ENCODE results near the gene OSBPL5.

The OSBPL5 gene

GRCh38 chr11:3096909-3097530 lies 68.1 kb downstream of the OSBPL5 start:
- DNase-seq (ENCODE audit: low read depth), result no peak

- peak; percentile 59 for DNase-seq (ENCODE audit: low read depth)
Measured at GRCh38 chr11:3095712-3096361, 69.3 kb downstream of the OSBPL5 start.

- no peak for DNase-seq (ENCODE audit: low read depth)
Measured at GRCh38 chr11:3094223-3094824, 70.8 kb downstream of the OSBPL5 start.

GRCh38 chr11:3093281-3094191 lies 71.6 kb downstream of the OSBPL5 start:
- DNase-seq (ENCODE audit: low read depth), result no peak

GRCh38 chr11:3092603-3093141 lies 72.4 kb downstream of the OSBPL5 start:
- DNase-seq (ENCODE audit: low read depth), result no peak

- no peak for DNase-seq (ENCODE audit: low read depth)
Measured at GRCh38 chr11:3091846-3092602, 73.1 kb downstream of the OSBPL5 start.

GRCh38 chr11:3091081-3091845 lies 73.8 kb downstream of the OSBPL5 start:
- DNase-seq (ENCODE audit: low read depth), result no peak

GRCh38 chr11:3090096-3090901 lies 74.8 kb downstream of the OSBPL5 start:
- DNase-seq (ENCODE audit: low read depth), result no peak

GRCh38 chr11:3089236-3090061 lies 75.7 kb downstream of the OSBPL5 start:
- no peak for DNase-seq (ENCODE audit: low read depth)

- no peak for DNase-seq (ENCODE audit: low read depth)
Measured at GRCh38 chr11:3088806-3089205, 76.3 kb downstream of the OSBPL5 start.

GRCh38 chr11:3087821-3088800 lies 77.0 kb downstream of the OSBPL5 start:
- DNase-seq (ENCODE audit: low read depth), result no peak

- DNase-seq (ENCODE audit: low read depth), result no peak
Measured at GRCh38 chr11:3087373-3087772, 77.7 kb downstream of the OSBPL5 start.

- no peak for DNase-seq (ENCODE audit: low read depth)
Measured at GRCh38 chr11:3086671-3087150, 78.4 kb downstream of the OSBPL5 start.

GRCh38 chr11:3086114-3086513 lies 79.0 kb downstream of the OSBPL5 start:
- no peak for DNase-seq (ENCODE audit: low read depth)

- DNase-seq (ENCODE audit: low read depth), result no peak
Measured at GRCh38 chr11:3085052-3085451, 80.1 kb downstream of the OSBPL5 start.

GRCh38 chr11:3083321-3083720 lies 81.8 kb downstream of the OSBPL5 start:
- DNase-seq (ENCODE audit: low read depth), result no peak

GRCh38 chr11:3081386-3081751 lies 83.7 kb downstream of the OSBPL5 start:
- DNase-seq (ENCODE audit: low read depth), result no peak

Data from fibroblast of the conjunctiva (primary cell).